Tibial nerve (tissue), 3 donors: ENCODE results near the gene GREM1.

Experiments used
- CTCF ChIP-seq, 5 experiments: fragments of 200-600 bp in 3 of 5; fragments of 450-650 bp in 2 of 5; sonication (generic) in 3 of 5; IDR thresholded peaks; one replicate each; pipeline ENCODE4 v1.5.1; 2016 to 2019; ENCODE audit warnings: antibody characterized with exemption in 5 of 5, mild to moderate bottlenecking in 3 of 5, moderate library complexity in 2 of 5
- POLR2A ChIP-seq, 2 donors: fragments of 450-650 bp; IDR thresholded peaks; one replicate each; pipeline ENCODE4 v1.6.1; 2017; ENCODE audit warnings: antibody characterized with exemption in 2 of 2, mild to moderate bottlenecking in 2 of 2, moderate library complexity in 2 of 2

DNA sequence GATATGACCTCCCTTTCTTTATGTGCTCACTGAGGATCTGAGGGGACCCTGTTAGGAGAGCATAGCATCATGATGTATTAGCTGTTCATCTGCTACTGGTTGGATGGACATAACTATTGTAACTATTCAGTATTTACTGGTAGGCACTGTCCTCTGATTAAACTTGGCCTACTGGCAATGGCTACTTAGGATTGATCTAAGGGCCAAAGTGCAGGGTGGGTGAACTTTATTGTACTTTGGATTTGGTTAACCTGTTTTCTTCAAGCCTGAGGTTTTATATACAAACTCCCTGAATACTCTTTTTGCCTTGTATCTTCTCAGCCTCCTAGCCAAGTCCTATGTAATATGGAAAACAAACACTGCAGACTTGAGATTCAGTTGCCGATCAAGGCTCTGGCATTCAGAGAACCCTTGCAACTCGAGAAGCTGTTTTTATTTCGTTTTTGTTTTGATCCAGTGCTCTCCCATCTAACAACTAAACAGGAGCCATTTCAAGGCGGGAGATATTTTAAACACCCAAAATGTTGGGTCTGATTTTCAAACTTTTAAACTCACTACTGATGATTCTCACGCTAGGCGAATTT, 14.9 kb downstream of the GREM1 start:
- TF ChIP-seq CTCF (IDR thresholded peaks at IDR 0.05) (no peak), POLR2A (IDR thresholded peaks at IDR 0.05) (no peak)
